Non-pigmented ciliary epithelial cell (primary cell): ENCODE measurements around the gene F11R.
A peak's percentile ranks its signal among the peaks of the same experiment; 100 is the strongest.
"Not testable (repeated sequence)": the region's sequence is repeated elsewhere in the genome, so short reads cannot be mapped to it uniquely, and the experiment has no call there.

Experiments
- DNase-seq: peaks from one replicate; pipeline ENCODE4 v3.0.0-alpha.2; 2010; ENCODE audit warnings: low read depth

The F11R gene

GRCh38 chr1:161020509-161021164 lies at the start of gene F11R:
Gene F11R (minus strand): TSS chr1:161021152. CDS start chr1:161021073, 79 bp downstream.
- DNase-seq: no peak

- no peak for DNase-seq
Measured at GRCh38 chr1:161069731-161070270, 48.8 kb upstream of the F11R start, which contains the start of gene ARHGAP30. Gene ARHGAP30 (minus strand): TSS chr1:161069891. CDS start chr1:161069624, 267 bp downstream.

GRCh38 chr1:161069241-161069640 lies 48.3 kb upstream of the F11R start:
- DNase-seq: no peak

GRCh38 chr1:161068306-161069234 lies 47.6 kb upstream of the F11R start:
- no peak for DNase-seq

- DNase-seq: no peak
Measured at GRCh38 chr1:161066694-161067093, 45.7 kb upstream of the F11R start.

- not testable (repeated sequence) for DNase-seq
Measured at GRCh38 chr1:161065681-161066080, 44.7 kb upstream of the F11R start.

- DNase-seq: not testable (repeated sequence)
Measured at GRCh38 chr1:161063936-161064335, 43.0 kb upstream of the F11R start.

GRCh38 chr1:161061419-161061818 lies 40.5 kb upstream of the F11R start:
- DNase-seq: no peak

GRCh38 chr1:161059293-161059692 lies 38.3 kb upstream of the F11R start:
- no peak for DNase-seq

- DNase-seq: no peak
Measured at GRCh38 chr1:161054805-161055204, 33.9 kb upstream of the F11R start.

GRCh38 chr1:161054232-161054631 lies 33.3 kb upstream of the F11R start:
- no peak for DNase-seq

- no peak for DNase-seq
Measured at GRCh38 chr1:161052899-161053298, 31.9 kb upstream of the F11R start.

- no peak for DNase-seq
Measured at GRCh38 chr1:161051219-161051618, 30.3 kb upstream of the F11R start.

GRCh38 chr1:161048949-161049722 lies 28.2 kb upstream of the F11R start:
- DNase-seq: no peak

- DNase-seq: no peak
Measured at GRCh38 chr1:161047436-161048420, 26.8 kb upstream of the F11R start.

- no peak for DNase-seq
Measured at GRCh38 chr1:161046605-161047228, 25.8 kb upstream of the F11R start.

- DNase-seq: peak; percentile 81
Measured at GRCh38 chr1:161045736-161046604, 25.0 kb upstream of the F11R start, which contains the start of gene USF1. Gene USF1 (minus strand): TSS chr1:161045977. CDS start chr1:161043275, 2,702 bp downstream.

- DNase-seq: no peak
Measured at GRCh38 chr1:161044908-161045735, 24.2 kb upstream of the F11R start.
